ENCODE data around the gene DGCR2. TPM values are rescaled to one million over a fixed set of nuclear protein-coding genes. Genes with fewer than 3 reads are reported as not detected.

Gene DGCR2
- total and polyA plus RNA-seq, 2 of the 8 experiments (the other 6 are each of a cell fraction or from before 2014, with no cell fraction given): 42.3 to 62.2 TPM

- TF ChIP-seq KDM4A (IDR thresholded peaks at IDR 0.05; ENCODE audit: low read depth, low read length, severe bottlenecking): no peak
Observed at GRCh38 chr22:19143212-19143611, 21.0 kb upstream of the DGCR2 start (continued).

All from H1 (cell line).